CD4-positive, alpha-beta T cell (primary cell): Measurements from ENCODE around the gene RCL1. TPM values are rescaled to one million over a fixed set of nuclear protein-coding genes. Genes with fewer than 3 reads are reported as not detected.

ENCODE experiments used
- ATAC-seq: fragments of 200-7000 bp; cut with Tn5 transposase; one replicate; pipeline ENCODE4 v1.10.0; 2022; ENCODE audit warnings: mild to moderate bottlenecking; ENCODE audit not compliant: poor library complexity
- CTCF ChIA-PET: fragments of 350-600 bp; sonication (Branson Sonifier 250); formaldehyde crosslinking; loops from one replicate; lab custom pipeline; 2021; ENCODE audit warnings: antibody characterized with exemption, inconsistent platforms; lab: Charles Lee
- POLR2A ChIA-PET: fragments of 350-600 bp; sonication (Branson Sonifier 250); formaldehyde crosslinking; loops from one replicate; lab custom pipeline; 2021; ENCODE audit warnings: antibody characterized with exemption, inconsistent platforms; lab: Charles Lee
- DNase-seq, 14 experiments: peaks; one replicate each; pipeline ENCODE4 v3.0.0-alpha.2; 2013 to 2020; ENCODE audit warnings: mixed read lengths in 2 of 14
- H3K27ac ChIP-seq, 2 donors: one replicate each; pipeline versions ENCODE4 v1.5.1 to v1.7.0; 2013; ENCODE audit warnings: low read length in 2 of 2, low read depth in 1 of 2, mild to moderate bottlenecking in 1 of 2
- H3K27me3 ChIP-seq, 2 experiments: 1 replicate in 1 of 2; 2 replicates in 1 of 2; pipeline versions ENCODE4 v1.6.1 to v1.7.0; 2013; ENCODE audit warnings: low read length in 2 of 2, control low read depth in 1 of 2, mild to moderate bottlenecking in 1 of 2, moderate library complexity in 1 of 2; ENCODE audit not compliant: insufficient read depth in 2 of 2, control insufficient read depth in 1 of 2
- H3K36me3 ChIP-seq: one replicate; pipeline ENCODE4 v1.6.1; 2013; ENCODE audit warnings: low read length, control low read depth; ENCODE audit not compliant: insufficient read depth
- H3K4me1 ChIP-seq: one replicate; pipeline ENCODE4 v1.6.1; 2013; ENCODE audit warnings: low read length, control low read depth; ENCODE audit not compliant: insufficient read depth
- H3K4me3 ChIP-seq: one replicate; pipeline ENCODE4 v1.5.1; 2013; ENCODE audit warnings: mild to moderate bottlenecking, low read length, moderate library complexity
- H3K9me3 ChIP-seq, 2 experiments: 1 replicate in 1 of 2; 2 replicates in 1 of 2; pipeline versions ENCODE4 v1.6.1 to v1.7.0; 2013; ENCODE audit warnings: low read length in 2 of 2, mild to moderate bottlenecking in 2 of 2, control low read depth in 1 of 2, moderate library complexity in 1 of 2; ENCODE audit not compliant: control insufficient read depth in 1 of 2, insufficient read depth in 1 of 2
- H3K27ac Mint-ChIP-seq: one replicate; pipeline ENCODE4 v1.8.0; 2020; ENCODE audit warnings: mixed read lengths
- H3K27me3 Mint-ChIP-seq: one replicate; pipeline ENCODE4 v1.8.0; 2021; ENCODE audit warnings: mixed read lengths
- H3K36me3 Mint-ChIP-seq: one replicate; pipeline ENCODE4 v1.8.0; 2021; ENCODE audit warnings: low read depth, mixed read lengths
- H3K4me1 Mint-ChIP-seq: one replicate; pipeline ENCODE4 v1.8.0; 2021; ENCODE audit warnings: low read depth, mixed read lengths
- H3K4me3 Mint-ChIP-seq: one replicate; pipeline ENCODE4 v1.8.0; 2020; ENCODE audit warnings: mild to moderate bottlenecking, mixed read lengths
- H3K9me3 Mint-ChIP-seq: one replicate; pipeline ENCODE4 v1.8.0; 2020; ENCODE audit warnings: mixed read lengths
- intact Hi-C, 2 experiments: fragments of 100-400 bp; cut with DNase I in 1 of 2; cut with micrococcal nuclease in 1 of 2; formaldehyde crosslinking; loops; one replicate each; pipeline versions ENCODE4 v1.15.1 to v1.9.0; 2023 to 2025; cut with DNase I, micrococcal nuclease
- total RNA-seq, 174 experiments: library from RNA in 2 of 174; stranded (reverse) in 2 of 174; gene quantifications; one replicate each; pipeline ENCODE4 v1.2.3 and lab custom pipeline; 2021 to 2026
- TF ChIP-seq, protein P1 (sequence below): fragments of 200-600 bp; IDR thresholded peaks from one replicate; pipeline ENCODE4 v1.8.0; 2022; ENCODE audit warnings: antibody characterized with exemption, mild to moderate bottlenecking

RCL1 gene
- total RNA-seq, 2 experiments from 2014 or later: 33.8 to 35.5 TPM

GRCh38 chr9:4821133-4821532 is 28.4 kb downstream of the RCL1 start:
- ChIA-PET CTCF (no interaction called here), POLR2A (no interaction called here)
- ATAC-seq (no peak), DNase-seq (no peak)
- no peak overlapping the region for H3K27ac ChIP-seq
- peaks cover 39% of the 10 kb centered on the region for H3K4me1 Mint-ChIP-seq
- no peaks in the 10 kb centered on the region for H3K27me3 ChIP-seq
- H3K36me3 Mint-ChIP-seq: peaks cover 21% of the 10 kb centered on the region
- H3K4me1 ChIP-seq: peaks cover 8% of the 10 kb centered on the region
- H3K9me3 Mint-ChIP-seq: no peaks in the 10 kb centered on the region
- TF ChIP-seq, protein P1, sequence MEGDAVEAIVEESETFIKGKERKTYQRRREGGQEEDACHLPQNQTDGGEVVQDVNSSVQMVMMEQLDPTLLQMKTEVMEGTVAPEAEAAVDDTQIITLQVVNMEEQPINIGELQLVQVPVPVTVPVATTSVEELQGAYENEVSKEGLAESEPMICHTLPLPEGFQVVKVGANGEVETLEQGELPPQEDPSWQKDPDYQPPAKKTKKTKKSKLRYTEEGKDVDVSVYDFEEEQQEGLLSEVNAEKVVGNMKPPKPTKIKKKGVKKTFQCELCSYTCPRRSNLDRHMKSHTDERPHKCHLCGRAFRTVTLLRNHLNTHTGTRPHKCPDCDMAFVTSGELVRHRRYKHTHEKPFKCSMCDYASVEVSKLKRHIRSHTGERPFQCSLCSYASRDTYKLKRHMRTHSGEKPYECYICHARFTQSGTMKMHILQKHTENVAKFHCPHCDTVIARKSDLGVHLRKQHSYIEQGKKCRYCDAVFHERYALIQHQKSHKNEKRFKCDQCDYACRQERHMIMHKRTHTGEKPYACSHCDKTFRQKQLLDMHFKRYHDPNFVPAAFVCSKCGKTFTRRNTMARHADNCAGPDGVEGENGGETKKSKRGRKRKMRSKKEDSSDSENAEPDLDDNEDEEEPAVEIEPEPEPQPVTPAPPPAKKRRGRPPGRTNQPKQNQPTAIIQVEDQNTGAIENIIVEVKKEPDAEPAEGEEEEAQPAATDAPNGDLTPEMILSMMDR: no peak
- H3K4me3 ChIP-seq: no peak overlapping the region
- no peak overlapping the region for H3K27ac Mint-ChIP-seq
- H3K4me3 Mint-ChIP-seq: no peak overlapping the region
- no peaks in the 10 kb centered on the region for H3K9me3 ChIP-seq
- no peaks in the 10 kb centered on the region for H3K27me3 Mint-ChIP-seq
- H3K36me3 ChIP-seq: peaks cover 4% of the 10 kb centered on the region
- intact Hi-C loops: no loop called here

- Mint-ChIP-seq H3K4me1 (peaks cover 45% of the 10 kb centered on the region), H3K9me3 (no peaks in the 10 kb centered on the region), H3K27ac (no peak overlapping the region), H3K36me3 (peaks cover 26% of the 10 kb centered on the region), H3K27me3 (no peaks in the 10 kb centered on the region), H3K4me3 (no peak overlapping the region)
- Histone ChIP-seq H3K36me3 (peaks cover 7% of the 10 kb centered on the region), H3K27ac (no peak overlapping the region), H3K27me3 (no peaks in the 10 kb centered on the region), H3K9me3 (no peaks in the 10 kb centered on the region), H3K4me3 (no peak overlapping the region), H3K4me1 (peaks cover 8% of the 10 kb centered on the region)
- CTCF ChIA-PET: no interaction called here
- TF ChIP-seq, protein P1: no peak
- intact Hi-C loops: no loop called here
- DNase-seq (no peak), ATAC-seq (no peak)
- POLR2A ChIA-PET: interaction anchor here (0.7 kb wide), 1 partner anchor 30 kb away, joined by 3 read pairs; the partner anchor contains the start of gene RCL1
Measured at GRCh38 chr9:4822057-4822456, 29.3 kb downstream of the RCL1 start.

DNA sequence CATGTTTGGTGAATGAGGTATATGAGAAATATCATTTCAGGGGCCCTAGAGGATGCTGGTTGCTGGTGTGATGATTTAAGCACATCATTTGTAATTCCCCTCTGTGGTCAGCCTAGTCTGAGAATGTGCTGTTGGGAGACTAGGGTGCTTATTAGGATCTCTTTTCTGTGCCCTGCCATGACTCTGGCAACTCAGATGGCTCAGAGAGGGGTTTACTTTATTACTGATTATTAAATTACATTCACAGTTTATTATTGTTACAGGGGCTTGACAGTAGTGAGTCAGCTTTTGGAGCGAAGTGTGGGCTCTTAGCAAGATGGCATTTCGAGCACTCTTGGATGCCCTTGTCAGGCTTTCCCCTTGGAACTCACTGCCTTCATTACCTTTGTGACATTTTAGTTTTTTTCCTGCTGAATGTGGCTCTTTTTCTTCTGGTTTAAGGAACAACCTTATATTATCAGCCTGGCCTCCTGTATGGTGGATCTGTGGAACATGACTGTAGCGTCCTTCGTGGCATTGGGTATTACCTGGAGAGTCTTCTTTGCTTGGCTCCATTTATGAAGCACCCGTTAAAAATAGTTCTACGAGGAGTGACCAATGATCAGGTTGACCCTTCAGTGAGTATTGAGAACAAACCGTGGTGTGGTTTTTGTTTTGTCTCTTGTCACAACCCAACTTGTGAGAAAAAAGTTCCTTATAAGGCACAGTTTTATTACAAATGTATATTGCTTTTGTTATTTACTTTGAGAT is 33.8 kb downstream of the RCL1 start:
- peaks cover 19% of the 10 kb centered on the region for H3K36me3 ChIP-seq
- ATAC-seq: no peak
- intact Hi-C loops: no loop called here
- no peaks in the 10 kb centered on the region for H3K9me3 Mint-ChIP-seq
- no peaks in the 10 kb centered on the region for H3K27me3 Mint-ChIP-seq
- TF ChIP-seq, protein P1: no peak
- H3K27ac ChIP-seq: no peak overlapping the region
- ChIA-PET CTCF (no interaction called here), POLR2A (no interaction called here)
- no peaks in the 10 kb centered on the region for H3K27me3 ChIP-seq
- H3K4me1 ChIP-seq: peaks cover 6% of the 10 kb centered on the region
- no peak overlapping the region for H3K4me3 Mint-ChIP-seq
- H3K4me1 Mint-ChIP-seq: peaks cover 33% of the 10 kb centered on the region
- no peak overlapping the region for H3K27ac Mint-ChIP-seq
- no peak for DNase-seq
- no peaks in the 10 kb centered on the region for H3K9me3 ChIP-seq
- peaks cover 33% of the 10 kb centered on the region for H3K36me3 Mint-ChIP-seq
- H3K4me3 ChIP-seq: no peak overlapping the region
